ENCODE measurements around the gene TBX21. TPM values are rescaled to one million over a fixed set of nuclear protein-coding genes. Genes with fewer than 3 reads are reported as not detected.

TBX21 gene
- total RNA-seq, 1 donor: not detected

DNA sequence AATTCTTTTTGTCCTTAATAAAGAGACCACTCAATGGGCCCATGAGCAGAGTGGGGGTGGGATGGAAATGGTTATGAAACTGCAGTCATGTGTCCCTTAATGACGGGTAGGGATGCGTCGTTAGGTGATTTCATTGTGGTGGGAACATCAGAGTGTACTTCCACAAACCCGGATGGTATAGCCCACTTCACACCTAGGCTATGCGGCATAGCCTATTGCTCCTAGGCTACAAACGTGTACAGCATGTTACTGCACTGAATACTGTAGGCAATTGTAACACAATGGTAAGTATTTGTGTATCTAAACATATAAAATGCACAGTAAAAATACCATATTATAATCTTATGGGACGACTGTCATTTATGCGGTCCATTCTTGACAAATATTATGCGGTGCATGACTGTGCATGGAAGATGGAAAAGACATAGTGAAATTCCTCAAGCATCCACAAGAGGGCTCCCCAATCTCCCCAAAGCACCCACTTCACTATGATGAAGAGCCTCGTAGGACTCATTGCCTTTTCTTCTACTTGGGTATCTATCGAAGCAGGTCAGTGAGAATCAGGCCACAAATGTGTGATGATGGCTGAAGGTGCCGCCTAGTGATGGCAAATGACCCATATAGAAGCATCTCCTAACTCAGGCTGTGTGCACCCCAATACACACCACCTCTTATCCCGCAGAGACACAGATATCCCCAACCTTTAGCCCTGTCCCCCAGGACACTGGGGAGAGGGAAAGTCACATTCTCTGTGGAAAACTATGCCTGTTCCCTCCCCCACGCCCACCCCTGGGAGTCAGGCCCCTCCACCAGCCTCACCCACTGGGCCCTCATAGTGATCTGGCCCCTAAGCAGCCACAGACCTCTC lies 43.5 kb downstream of the TBX21 start:
- peak; percentile 42 for DNase-seq (ENCODE audit: low read depth)
- H3K4me3 ChIP-seq (ENCODE audit: low read depth, low read length): no peak overlapping the region
- TF ChIP-seq, protein P1, sequence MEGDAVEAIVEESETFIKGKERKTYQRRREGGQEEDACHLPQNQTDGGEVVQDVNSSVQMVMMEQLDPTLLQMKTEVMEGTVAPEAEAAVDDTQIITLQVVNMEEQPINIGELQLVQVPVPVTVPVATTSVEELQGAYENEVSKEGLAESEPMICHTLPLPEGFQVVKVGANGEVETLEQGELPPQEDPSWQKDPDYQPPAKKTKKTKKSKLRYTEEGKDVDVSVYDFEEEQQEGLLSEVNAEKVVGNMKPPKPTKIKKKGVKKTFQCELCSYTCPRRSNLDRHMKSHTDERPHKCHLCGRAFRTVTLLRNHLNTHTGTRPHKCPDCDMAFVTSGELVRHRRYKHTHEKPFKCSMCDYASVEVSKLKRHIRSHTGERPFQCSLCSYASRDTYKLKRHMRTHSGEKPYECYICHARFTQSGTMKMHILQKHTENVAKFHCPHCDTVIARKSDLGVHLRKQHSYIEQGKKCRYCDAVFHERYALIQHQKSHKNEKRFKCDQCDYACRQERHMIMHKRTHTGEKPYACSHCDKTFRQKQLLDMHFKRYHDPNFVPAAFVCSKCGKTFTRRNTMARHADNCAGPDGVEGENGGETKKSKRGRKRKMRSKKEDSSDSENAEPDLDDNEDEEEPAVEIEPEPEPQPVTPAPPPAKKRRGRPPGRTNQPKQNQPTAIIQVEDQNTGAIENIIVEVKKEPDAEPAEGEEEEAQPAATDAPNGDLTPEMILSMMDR (IDR thresholded peaks at IDR 0.05; ENCODE audit: insufficient read depth, low read depth, low read length): peak; percentile 72

DNA sequence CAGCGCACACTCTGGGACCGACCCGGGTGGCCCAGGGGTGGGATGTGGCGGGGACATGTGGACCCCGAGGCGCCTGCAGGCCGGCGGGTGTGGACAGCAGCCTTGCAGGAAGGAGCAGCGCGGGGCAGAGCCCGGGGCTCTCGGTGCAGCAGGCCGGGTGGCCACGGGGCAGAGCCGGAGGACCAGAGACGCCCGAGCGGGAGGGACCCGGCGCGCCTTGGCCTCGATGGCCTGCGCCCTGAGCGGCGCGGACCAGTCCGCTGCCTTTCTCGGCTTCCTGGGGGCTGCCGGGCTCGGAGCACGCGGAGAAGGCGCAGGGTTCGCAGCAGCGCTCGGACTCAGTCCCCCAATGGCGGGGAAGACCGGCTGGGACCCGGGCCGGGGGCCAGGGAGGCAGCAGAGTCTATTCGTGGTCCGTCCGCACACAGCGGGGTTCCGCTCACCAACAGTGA lies 45.2 kb downstream of the TBX21 start:
- TF ChIP-seq, protein P1 (IDR thresholded peaks at IDR 0.05; ENCODE audit: insufficient read depth, low read depth, low read length): no peak
- DNase-seq (ENCODE audit: low read depth): no peak
- no peak overlapping the region for H3K4me3 ChIP-seq (ENCODE audit: low read depth, low read length)

DNA sequence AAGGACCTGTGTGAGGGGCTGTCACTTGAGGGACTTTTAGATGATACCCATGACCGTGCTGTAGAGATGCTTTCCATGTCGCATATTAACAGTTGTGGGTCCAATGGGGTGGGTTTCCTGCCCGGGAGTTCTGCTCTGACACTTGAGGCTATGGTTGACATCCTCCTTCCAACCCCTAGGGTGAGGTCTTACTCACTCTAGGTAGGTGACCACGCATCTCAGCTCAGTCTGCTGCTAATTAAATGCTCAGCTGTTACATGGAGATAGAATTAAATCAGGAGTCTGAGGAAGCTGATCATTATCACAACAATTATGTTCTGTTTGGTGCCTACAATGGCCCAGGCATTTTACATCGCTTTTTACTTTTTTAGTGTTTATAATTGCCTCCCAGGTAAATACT lies 48.4 kb downstream of the TBX21 start:
- TF ChIP-seq, protein P1 (IDR thresholded peaks at IDR 0.05; ENCODE audit: insufficient read depth, low read depth, low read length): no peak
- H3K4me3 ChIP-seq (ENCODE audit: low read depth, low read length): no peak overlapping the region
- DNase-seq (ENCODE audit: low read depth): no peak

DNA sequence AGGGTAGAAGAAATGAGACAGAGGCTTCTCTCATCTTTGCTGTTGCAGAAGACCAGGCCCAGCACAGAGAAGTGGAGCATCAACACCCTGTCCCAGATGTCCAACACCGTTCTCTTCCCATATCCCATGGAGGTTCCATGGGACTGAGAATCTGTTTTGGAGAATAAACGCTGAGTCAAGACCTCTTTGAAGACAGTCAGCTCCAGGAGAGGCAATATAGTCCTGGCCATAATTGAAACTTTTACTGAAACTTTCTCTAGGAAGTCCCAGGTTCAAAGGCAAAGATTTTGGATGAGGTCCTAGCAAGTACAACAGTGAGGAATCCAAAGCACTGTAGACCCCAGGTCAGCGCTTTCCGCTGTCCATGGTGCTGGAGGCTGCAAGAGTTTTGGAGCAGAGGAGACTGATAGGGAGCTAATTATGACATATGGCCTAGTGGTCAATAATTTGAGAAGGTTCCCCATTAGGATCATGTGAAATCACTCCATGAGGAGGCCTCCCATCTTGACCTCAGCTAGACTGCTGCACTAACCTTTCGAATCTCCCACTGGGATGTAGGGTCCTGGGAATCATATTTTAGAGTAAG lies 52.6 kb downstream of the TBX21 start:
- no peak overlapping the region for H3K4me3 ChIP-seq (ENCODE audit: low read depth, low read length)
- TF ChIP-seq, protein P1 (IDR thresholded peaks at IDR 0.05; ENCODE audit: insufficient read depth, low read depth, low read length): no peak
- DNase-seq (ENCODE audit: low read depth): peak; percentile 44

DNA sequence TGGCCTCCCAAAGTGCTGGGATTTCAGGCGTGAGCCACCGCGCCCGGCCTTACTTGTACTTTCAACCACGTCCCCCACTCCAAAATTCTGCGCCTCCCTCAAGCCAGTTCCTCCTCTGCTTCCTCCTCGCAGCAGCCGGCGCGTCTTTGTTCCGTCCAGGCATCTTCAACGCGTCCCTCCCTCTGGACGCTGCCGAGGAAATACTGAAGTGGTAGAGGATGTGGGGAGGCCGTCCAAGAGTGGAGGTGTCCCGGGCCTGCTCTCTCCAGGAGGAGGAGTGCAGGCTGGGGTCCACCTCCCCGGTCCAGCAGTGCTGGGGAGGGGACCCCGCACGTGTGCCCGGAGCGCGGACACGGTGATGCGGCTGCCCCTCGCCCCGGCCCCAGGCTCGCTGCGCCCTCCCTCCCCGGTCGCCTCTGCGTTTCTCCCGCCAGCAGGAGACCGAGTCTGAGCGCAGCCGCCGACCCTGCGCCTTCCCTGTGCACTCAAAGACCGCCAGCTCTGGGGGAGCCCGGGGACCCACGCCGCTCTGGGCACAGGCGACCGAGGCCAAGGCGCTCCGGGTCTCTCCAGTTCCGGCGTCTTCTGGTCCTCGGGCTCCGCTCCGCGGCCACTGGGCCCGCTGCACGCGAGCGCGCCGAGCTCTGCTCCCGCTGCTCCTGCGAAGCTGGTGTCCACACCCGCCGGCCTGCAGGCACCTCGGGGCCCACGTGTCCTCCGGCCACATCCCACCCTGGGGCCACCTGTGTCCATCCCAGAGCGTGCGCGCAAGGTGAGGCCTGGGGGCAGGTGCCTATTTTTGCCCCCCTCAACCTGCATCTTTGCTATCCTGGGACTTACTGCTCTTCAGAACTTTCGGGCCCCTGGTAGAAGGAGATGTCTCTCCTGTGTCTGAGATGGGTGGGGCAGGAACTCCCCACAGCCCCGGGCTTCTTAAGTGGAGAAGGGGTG lies 56.9 kb downstream of the TBX21 start:
- peak overlapping the region; percentile 30 for H3K4me3 ChIP-seq (ENCODE audit: low read depth, low read length)
- TF ChIP-seq, protein P1 (IDR thresholded peaks at IDR 0.05; ENCODE audit: insufficient read depth, low read depth, low read length): peak; percentile 50

DNA sequence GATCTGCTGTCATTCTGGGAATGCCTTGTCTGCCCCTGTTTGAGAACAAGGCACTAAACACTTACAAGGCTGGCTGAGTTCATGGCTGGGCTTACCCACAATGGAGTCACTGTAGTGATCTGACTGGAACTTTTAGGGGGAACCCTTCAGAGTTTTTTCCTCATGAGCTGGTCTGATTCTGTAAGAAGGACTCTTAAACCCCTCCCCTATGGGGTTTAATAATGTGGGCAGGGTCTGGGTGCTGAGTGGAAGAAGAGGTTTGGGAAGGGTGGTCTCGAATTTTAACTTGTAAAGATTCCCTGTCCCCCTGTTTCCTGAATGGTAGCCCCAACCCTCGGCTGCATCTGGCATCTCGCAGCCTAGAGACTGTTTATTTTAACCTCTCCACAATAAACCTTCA lies 58.0 kb downstream of the TBX21 start:
- H3K4me3 ChIP-seq (ENCODE audit: low read depth, low read length): no peak overlapping the region
- DNase-seq (ENCODE audit: low read depth): no peak
- TF ChIP-seq, protein P1 (IDR thresholded peaks at IDR 0.05; ENCODE audit: insufficient read depth, low read depth, low read length): no peak

More for the DNA sequence above, 56.9 kb downstream of the TBX21 start:
- DNase-seq (ENCODE audit: low read depth): peak; percentile 35
